HEK293 (cell line): ENCODE data around the gene DNASE2B.

Source experiments
- CTCF ChIA-PET: fragments of 350-600 bp; formaldehyde crosslinking; extraction: SDS; loops from one replicate; lab custom pipeline; 2021; ENCODE audit warnings: antibody characterized with exemption; lab: Yijun Ruan, JAX
- POLR2A ChIA-PET: fragments of 300-600 bp; formaldehyde crosslinking; extraction: SDS; loops from one replicate; lab custom pipeline; 2020; ENCODE audit warnings: antibody characterized with exemption, inconsistent platforms; lab: Yijun Ruan, JAX
- H3K27ac ChIP-seq: fragments of 200-500 bp; sonication (Bioruptor generic); 2 replicates; pipeline ENCODE4 v1.5.1; 2014; ENCODE audit warnings: low read depth, low read length, control low read depth, inconsistent platforms; ENCODE audit errors: extremely low read depth
- H3K36me3 ChIP-seq, 2 experiments: fragments of 200-500 bp in 1 of 2; sonication (Bioruptor generic) in 1 of 2; 1 replicate in 1 of 2; 2 replicates in 1 of 2; pipeline ENCODE4 v1.5.1; 2014 to 2017; ENCODE audit warnings: inconsistent platforms in 2 of 2, low read length in 2 of 2; ENCODE audit not compliant: control insufficient read depth in 2 of 2, insufficient read depth in 1 of 2
- H3K4me1 ChIP-seq: fragments of 200-500 bp; sonication (Bioruptor generic); 2 replicates; pipeline ENCODE4 v1.5.1; 2014; ENCODE audit warnings: mild to moderate bottlenecking, low read length, inconsistent platforms; ENCODE audit not compliant: control insufficient read depth, insufficient read depth
- H3K4me3 ChIP-seq: 2 replicates; pipeline ENCODE4 v1.5.1; 2011; ENCODE audit warnings: low read depth, mild to moderate bottlenecking, control low read depth, low read length, moderate library complexity
- H3K9me3 ChIP-seq: fragments of 200-500 bp; sonication (Bioruptor generic); 2 replicates; pipeline ENCODE4 v1.5.1; 2014; ENCODE audit warnings: low read depth, low read length, inconsistent platforms; ENCODE audit not compliant: control insufficient read depth, insufficient read depth
- SETDB1 ChIP-seq: IDR thresholded peaks from one replicate; pipeline ENCODE4 v1.6.1; 2017; ENCODE audit warnings: mild to moderate bottlenecking, low read length, moderate library complexity, mixed read lengths; ENCODE audit not compliant: insufficient read length
- TRIM28 ChIP-seq: IDR thresholded peaks from 2 replicates; pipeline ENCODE4 v1.6.1; 2011; ENCODE audit warnings: low read length, control low read depth, borderline replicate concordance
- ZFP37 ChIP-seq: fragments of 450-650 bp; formaldehyde crosslinking; IDR thresholded peaks from 2 replicates; pipeline ENCODE4 v1.5.1; 2016; ENCODE audit warnings: missing biosample characterization, missing genetic modification characterization
- ZNF302 ChIP-seq: fragments of 450-650 bp; formaldehyde crosslinking; IDR thresholded peaks from 2 replicates; pipeline ENCODE4 v1.5.1; 2016; ENCODE audit warnings: missing biosample characterization, missing genetic modification characterization, low read depth
- ZNF341 ChIP-seq: fragments of 450-650 bp; formaldehyde crosslinking; IDR thresholded peaks from 2 replicates; pipeline ENCODE4; 2016; ENCODE audit warnings: low read depth, missing biosample characterization, missing genetic modification characterization
- ZNF544 ChIP-seq: fragments of 450-650 bp; formaldehyde crosslinking; IDR thresholded peaks from 2 replicates; pipeline ENCODE4 v1.5.0; 2017; ENCODE audit warnings: missing biosample characterization, missing genetic modification characterization
- ZNF654 ChIP-seq: fragments of 450-650 bp; formaldehyde crosslinking; IDR thresholded peaks from 2 replicates; pipeline ENCODE4 v1.5.1; 2016; ENCODE audit warnings: low read depth, missing biosample characterization, missing genetic modification characterization
- ZNF701 ChIP-seq: fragments of 450-650 bp; formaldehyde crosslinking; IDR thresholded peaks from 2 replicates; pipeline ENCODE4 v1.5.1; 2016; ENCODE audit warnings: missing biosample characterization, missing genetic modification characterization
- ZNF830 ChIP-seq: fragments of 450-650 bp; IDR thresholded peaks from 2 replicates; pipeline ENCODE4 v1.5.0; 2018; ENCODE audit warnings: missing biosample characterization, missing genetic modification characterization, low read depth, mild to moderate bottlenecking, moderate library complexity
- ZNF843 ChIP-seq: fragments of 450-650 bp; formaldehyde crosslinking; IDR thresholded peaks from 2 replicates; pipeline ENCODE4 v1.5.1; 2016; ENCODE audit warnings: missing biosample characterization, missing genetic modification characterization
- TF ChIP-seq, protein P1 (sequence below): fragments of 450-650 bp; formaldehyde crosslinking; IDR thresholded peaks from 2 replicates; pipeline ENCODE4 v1.5.1; 2017; ENCODE audit warnings: missing biosample characterization, missing genetic modification characterization
- TF ChIP-seq, protein P2 (sequence below): fragments of 450-650 bp; formaldehyde crosslinking; conservative IDR thresholded peaks from 2 replicates; pipeline ENCODE4 v1.5.1; 2016; ENCODE audit warnings: low read depth, missing biosample characterization, missing genetic modification characterization
- TF ChIP-seq, protein P3 (sequence below): fragments of 450-650 bp; formaldehyde crosslinking; IDR thresholded peaks from 2 replicates; pipeline ENCODE4 v1.5.1; 2016; ENCODE audit warnings: missing biosample characterization, missing genetic modification characterization

Gene DNASE2B

DNA sequence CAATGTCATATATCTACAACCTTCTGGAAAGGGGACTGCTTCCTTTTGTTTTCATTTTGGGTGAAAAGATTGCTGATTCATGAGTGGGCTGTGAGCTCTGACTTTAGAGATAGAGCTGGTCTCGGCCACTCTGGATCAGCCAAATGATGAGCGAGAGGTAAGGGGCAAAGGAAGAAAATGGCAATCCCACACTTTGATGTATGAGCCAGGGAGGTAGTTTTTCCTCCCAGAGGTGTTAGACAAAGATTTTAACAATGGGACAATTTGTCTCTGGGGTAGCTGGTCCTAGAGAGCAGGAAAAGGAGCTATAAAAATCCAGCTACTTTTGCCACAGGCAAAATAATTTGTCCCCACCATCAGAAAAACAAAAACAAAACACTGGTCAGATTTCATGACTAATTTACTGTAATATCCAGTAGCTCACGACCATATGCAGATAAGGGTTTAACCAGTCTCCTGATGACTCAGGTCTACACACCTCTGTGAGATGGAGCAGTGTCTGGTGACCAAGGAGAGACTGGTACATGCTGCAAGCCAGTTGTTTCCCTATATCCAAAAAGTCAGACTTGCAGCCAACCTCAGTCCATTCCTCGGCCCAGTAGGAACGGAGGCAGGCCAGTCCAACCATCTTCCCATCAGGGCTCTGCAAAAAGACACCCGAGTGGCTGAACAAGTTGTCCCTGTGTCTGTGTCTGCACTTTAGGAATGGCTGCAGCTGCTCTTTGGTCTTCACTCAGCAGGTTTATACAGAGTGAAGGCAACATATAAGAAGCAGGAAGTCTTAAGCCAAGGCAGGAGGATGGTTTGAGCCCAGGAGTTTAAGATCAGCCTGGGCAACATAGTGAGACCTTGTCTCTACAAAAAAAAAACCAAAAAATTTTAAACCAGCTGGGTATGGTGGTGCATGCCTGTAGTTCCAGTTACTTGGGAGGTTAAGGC lies 29.2 kb downstream of the DNASE2B start (continued):
- TF ChIP-seq, protein P1, sequence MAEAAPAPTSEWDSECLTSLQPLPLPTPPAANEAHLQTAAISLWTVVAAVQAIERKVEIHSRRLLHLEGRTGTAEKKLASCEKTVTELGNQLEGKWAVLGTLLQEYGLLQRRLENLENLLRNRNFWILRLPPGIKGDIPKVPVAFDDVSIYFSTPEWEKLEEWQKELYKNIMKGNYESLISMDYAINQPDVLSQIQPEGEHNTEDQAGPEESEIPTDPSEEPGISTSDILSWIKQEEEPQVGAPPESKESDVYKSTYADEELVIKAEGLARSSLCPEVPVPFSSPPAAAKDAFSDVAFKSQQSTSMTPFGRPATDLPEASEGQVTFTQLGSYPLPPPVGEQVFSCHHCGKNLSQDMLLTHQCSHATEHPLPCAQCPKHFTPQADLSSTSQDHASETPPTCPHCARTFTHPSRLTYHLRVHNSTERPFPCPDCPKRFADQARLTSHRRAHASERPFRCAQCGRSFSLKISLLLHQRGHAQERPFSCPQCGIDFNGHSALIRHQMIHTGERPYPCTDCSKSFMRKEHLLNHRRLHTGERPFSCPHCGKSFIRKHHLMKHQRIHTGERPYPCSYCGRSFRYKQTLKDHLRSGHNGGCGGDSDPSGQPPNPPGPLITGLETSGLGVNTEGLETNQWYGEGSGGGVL (tag by site-specific recombination): no peak
- TF ChIP-seq, protein P2, sequence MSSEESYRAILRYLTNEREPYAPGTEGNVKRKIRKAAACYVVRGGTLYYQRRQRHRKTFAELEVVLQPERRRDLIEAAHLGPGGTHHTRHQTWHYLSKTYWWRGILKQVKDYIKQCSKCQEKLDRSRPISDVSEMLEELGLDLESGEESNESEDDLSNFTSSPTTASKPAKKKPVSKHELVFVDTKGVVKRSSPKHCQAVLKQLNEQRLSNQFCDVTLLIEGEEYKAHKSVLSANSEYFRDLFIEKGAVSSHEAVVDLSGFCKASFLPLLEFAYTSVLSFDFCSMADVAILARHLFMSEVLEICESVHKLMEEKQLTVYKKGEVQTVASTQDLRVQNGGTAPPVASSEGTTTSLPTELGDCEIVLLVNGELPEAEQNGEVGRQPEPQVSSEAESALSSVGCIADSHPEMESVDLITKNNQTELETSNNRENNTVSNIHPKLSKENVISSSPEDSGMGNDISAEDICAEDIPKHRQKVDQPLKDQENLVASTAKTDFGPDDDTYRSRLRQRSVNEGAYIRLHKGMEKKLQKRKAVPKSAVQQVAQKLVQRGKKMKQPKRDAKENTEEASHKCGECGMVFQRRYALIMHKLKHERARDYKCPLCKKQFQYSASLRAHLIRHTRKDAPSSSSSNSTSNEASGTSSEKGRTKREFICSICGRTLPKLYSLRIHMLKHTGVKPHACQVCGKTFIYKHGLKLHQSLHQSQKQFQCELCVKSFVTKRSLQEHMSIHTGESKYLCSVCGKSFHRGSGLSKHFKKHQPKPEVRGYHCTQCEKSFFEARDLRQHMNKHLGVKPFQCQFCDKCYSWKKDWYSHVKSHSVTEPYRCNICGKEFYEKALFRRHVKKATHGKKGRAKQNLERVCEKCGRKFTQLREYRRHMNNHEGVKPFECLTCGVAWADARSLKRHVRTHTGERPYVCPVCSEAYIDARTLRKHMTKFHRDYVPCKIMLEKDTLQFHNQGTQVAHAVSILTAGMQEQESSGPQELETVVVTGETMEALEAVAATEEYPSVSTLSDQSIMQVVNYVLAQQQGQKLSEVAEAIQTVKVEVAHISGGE (tag by site-specific recombination): no peak

DNA sequence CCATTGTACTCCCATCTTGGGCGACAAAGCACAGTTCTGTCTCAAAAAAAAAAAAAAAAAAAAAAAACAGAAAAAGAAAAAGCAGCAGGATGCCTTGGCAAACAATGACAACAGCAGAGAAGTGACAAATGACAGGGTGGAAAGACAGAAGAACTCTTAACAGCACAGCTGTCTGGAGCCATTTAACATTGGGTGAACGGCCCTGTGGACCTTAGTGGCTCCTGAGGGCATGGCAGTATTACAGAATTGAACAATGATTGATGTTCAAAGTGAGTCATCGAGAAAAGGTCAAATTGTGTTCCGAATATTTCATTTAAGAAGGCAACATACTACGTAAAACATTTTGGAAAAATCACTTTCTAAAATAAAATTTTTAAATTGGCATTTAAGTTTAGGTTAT lies 30.0 kb downstream of the DNASE2B start:
- ChIA-PET POLR2A (no interaction called here), CTCF (interaction anchor here (0.6 kb wide), 1 partner anchor 326 kb away, joined by 3 read pairs; no protein-coding TSS in a partner anchor)
- Histone ChIP-seq H3K27ac (no peak overlapping the region), H3K4me3 (no peak overlapping the region), H3K4me1 (no peaks in the 10 kb centered on the region), H3K36me3 (no peaks in the 10 kb centered on the region), H3K9me3 (no peaks in the 10 kb centered on the region)
- TF ChIP-seq ZNF843 (tag by site-specific recombination): no peak
- TF ChIP-seq, protein P3, sequence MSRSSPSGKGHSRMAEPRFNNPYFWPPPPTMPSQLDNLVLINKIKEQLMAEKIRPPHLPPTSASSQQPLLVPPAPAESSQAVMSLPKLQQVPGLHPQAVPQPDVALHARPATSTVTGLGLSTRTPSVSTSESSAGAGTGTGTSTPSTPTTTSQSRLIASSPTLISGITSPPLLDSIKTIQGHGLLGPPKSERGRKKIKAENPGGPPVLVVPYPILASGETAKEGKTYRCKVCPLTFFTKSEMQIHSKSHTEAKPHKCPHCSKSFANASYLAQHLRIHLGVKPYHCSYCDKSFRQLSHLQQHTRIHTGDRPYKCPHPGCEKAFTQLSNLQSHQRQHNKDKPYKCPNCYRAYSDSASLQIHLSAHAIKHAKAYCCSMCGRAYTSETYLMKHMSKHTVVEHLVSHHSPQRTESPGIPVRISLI (tag by site-specific recombination): no peak
- TF ChIP-seq ZFP37 (tag by site-specific recombination): no peak
- TF ChIP-seq ZNF654 (tag by site-specific recombination): no peak

DNA sequence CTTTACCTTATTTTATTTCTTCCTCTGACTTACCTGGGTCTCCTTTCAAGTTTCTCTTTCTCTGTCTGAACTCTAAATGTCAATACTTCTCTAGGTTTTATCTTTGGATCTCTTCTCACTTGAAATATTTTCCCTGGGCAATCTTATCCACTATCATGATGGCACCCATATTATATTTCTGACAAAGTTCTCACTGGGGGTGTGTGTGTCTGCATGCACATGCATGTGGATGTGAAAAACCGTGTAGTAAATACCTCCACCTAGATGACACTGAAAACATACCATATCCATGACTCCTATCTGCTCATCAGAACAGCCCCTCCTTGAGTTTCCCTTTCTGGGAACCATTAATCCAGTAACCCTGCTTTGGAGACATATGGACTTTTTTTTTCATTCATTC lies 30.9 kb downstream of the DNASE2B start:
- ChIA-PET CTCF (no interaction called here), POLR2A (no interaction called here)
- Histone ChIP-seq H3K9me3 (no peaks in the 10 kb centered on the region), H3K27ac (no peak overlapping the region), H3K36me3 (no peaks in the 10 kb centered on the region), H3K4me1 (no peaks in the 10 kb centered on the region), H3K4me3 (no peak overlapping the region)
- no peak for TF ChIP-seq ZNF701 (tag by site-specific recombination)
- TF ChIP-seq TRIM28: no peak
- no peak for TF ChIP-seq SETDB1
- TF ChIP-seq ZNF544 (tag by site-specific recombination): no peak
- TF ChIP-seq ZNF341 (tag by site-specific recombination): no peak
- TF ChIP-seq ZNF302 (tag by site-specific recombination): no peak
- no peak for TF ChIP-seq ZNF830 (tag by site-specific recombination)
